Lower leg skin (tissue), 4 donors: ENCODE measurements around the gene NMNAT2. TPM values are rescaled to one million over a fixed set of nuclear protein-coding genes. Genes with fewer than 3 reads are reported as not detected.

ENCODE experiments used
- DNase-seq, 2 donors: peaks; one replicate each; pipeline ENCODE4 v3.0.0-alpha.2; 2019; ENCODE audit warnings: low spot score in 2 of 2
- H3K4me3 ChIP-seq: fragments of 200-600 bp; sonication (generic); 2 replicates; pipeline ENCODE4 v1.5.1; 2017; ENCODE audit warnings: mild to moderate bottlenecking, low read depth; ENCODE audit not compliant: poor library complexity, severe bottlenecking
- CTCF ChIP-seq, 3 donors: fragments of 450-650 bp; IDR thresholded peaks; one replicate each; pipeline ENCODE4 v1.5.1; 2016; ENCODE audit warnings: antibody characterized with exemption in 3 of 3, mild to moderate bottlenecking in 3 of 3, moderate library complexity in 2 of 3
- POLR2A ChIP-seq, 2 donors: fragments of 450-650 bp; IDR thresholded peaks; one replicate each; pipeline ENCODE4 v1.6.1; 2016 to 2017; ENCODE audit warnings: antibody characterized with exemption in 2 of 2, mild to moderate bottlenecking in 1 of 2, moderate library complexity in 1 of 2
- WGBS, 2 donors: methylation state at CpG; one replicate each; pipeline ENCODE4 v1.1.5; 2018; 5-methylcytosine and 5-hydroxymethylcytosine counted together
- intact Hi-C: fragments of 100-400 bp; cut with DNase I; formaldehyde crosslinking; loops from one replicate; pipeline ENCODE4 v1.15.0; 2023; ENCODE audit warnings: low total_unique reads
- total RNA-seq, 4 donors: library from RNA; depleted of rRNA; stranded (reverse); fragments of >200 nt; gene quantifications; one replicate each; pipeline ENCODE4 v1.1.0, GENCODE V29; 2016

The NMNAT2 gene
- total RNA-seq, 4 donors from 2014 or later, result 0.23 to 0.34 (median 0.34) TPM; not detected in 1

GRCh38 chr1:183372586-183373230 is 45.5 kb downstream of the NMNAT2 start:
- 87 to 89% methylated on average over 4 of the region's 4 CpGs for WGBS, 2 donors
- DNase-seq, result no peak
- H3K4me3 ChIP-seq, result no peak overlapping the region
- TF ChIP-seq CTCF (IDR thresholded peaks at IDR 0.05), result no peak
- TF ChIP-seq POLR2A (IDR thresholded peaks at IDR 0.05), result no peak
- intact Hi-C loops, result no loop called here

- H3K4me3 ChIP-seq, result no peak overlapping the region
- WGBS, 2 donors, result 60 to 71% methylated on average over 8 of the region's 8 CpGs
- intact Hi-C loops, result no loop called here
- TF ChIP-seq POLR2A (IDR thresholded peaks at IDR 0.05) (no peak), CTCF (IDR thresholded peaks at IDR 0.05) (no peak)
- DNase-seq, result no peak
These were observed 47.7 kb downstream of the NMNAT2 start for GRCh38 chr1:183370399-183371058.

GRCh38 chr1:183368213-183369108 is 49.7 kb downstream of the NMNAT2 start:
- TF ChIP-seq POLR2A (IDR thresholded peaks at IDR 0.05) (no peak), CTCF (IDR thresholded peaks at IDR 0.05) (no peak)
- DNase-seq, result no peak
- intact Hi-C loops, result no loop called here
- no peak overlapping the region for H3K4me3 ChIP-seq
- 81 to 82% methylated on average over 11 of the region's 11 CpGs for WGBS, 2 donors

- intact Hi-C loops, result no loop called here
- DNase-seq, result no peak
- 86 to 89% methylated on average over 1 of the region's 1 CpG for WGBS, 2 donors
- TF ChIP-seq CTCF (IDR thresholded peaks at IDR 0.05) (no peak), POLR2A (IDR thresholded peaks at IDR 0.05) (no peak)
- H3K4me3 ChIP-seq, result no peak overlapping the region
These were observed 52.1 kb downstream of the NMNAT2 start for GRCh38 chr1:183366116-183366515.

- intact Hi-C loops, result no loop called here
These were observed 52.5 kb downstream of the NMNAT2 start for GRCh38 chr1:183365676-183366075.

More at GRCh38 chr1:183365676-183366075, 52.5 kb downstream of the NMNAT2 start:
- DNase-seq, result no peak
- WGBS, 2 donors, result 22 to 52% methylated on average over 2 of the region's 2 CpGs
- TF ChIP-seq POLR2A (IDR thresholded peaks at IDR 0.05), result no peak
- no peak for TF ChIP-seq CTCF (IDR thresholded peaks at IDR 0.05)
- H3K4me3 ChIP-seq, result no peak overlapping the region
